Testis (tissue), 2 donors: ENCODE measurements around the gene TGFBR3.

ENCODE experiments used
- POLR2A ChIP-seq: fragments of 450-650 bp; IDR thresholded peaks from one replicate; pipeline ENCODE4 v1.6.1; 2017; ENCODE audit warnings: antibody characterized with exemption, mild to moderate bottlenecking, moderate library complexity
- TF ChIP-seq, protein P1 (sequence below), 3 experiments: fragments of 450-650 bp in 2 of 3; fragments of 200-600 bp in 1 of 3; sonication (generic) in 1 of 3; IDR thresholded peaks; one replicate each; pipeline ENCODE4 v1.5.1; 2016 to 2019; ENCODE audit warnings: antibody characterized with exemption in 3 of 3, mild to moderate bottlenecking in 2 of 3, moderate library complexity in 1 of 3

DNA sequence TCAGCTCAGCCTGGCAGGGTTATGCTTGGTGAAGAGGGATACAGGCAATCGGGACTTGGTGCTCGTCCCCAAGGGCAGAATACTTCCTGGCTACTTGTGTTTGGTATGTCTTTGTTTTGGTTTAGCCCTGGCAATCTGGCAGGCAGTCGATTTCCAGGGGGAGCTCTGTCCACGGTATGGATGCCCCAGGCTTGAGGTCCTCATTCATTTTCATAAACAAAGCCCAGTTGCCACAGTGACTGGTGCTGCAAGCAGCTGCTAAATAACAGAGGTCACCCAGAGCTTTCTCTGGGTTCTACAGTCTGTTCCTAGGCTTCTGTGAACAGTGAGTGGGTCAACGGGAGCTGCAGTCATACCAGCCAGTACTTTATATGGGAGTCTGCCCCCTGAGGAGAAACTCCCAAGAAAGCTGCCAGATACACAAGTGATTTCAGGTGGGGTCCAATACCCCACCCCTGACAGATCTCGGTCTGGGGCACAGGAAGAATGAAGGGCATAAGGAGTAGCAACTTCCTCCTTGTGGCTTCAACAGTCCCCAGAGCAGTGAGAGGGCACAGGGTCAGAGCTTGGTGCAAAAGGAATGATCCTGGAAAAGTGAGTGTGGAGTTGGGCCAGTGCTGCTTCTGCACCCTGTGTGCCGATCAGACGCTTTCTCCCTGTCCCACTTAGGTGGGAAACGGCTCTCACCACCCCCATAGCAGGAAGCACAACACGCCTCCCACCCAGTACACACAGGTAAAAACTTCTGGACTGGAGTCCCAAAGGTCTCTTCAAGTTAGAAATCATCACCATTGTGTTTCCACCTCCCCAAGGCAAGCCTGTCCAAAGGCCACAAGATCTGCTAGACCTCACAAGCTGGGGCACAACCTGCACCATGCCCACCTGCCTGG lies 55.5 kb downstream of the TGFBR3 start:
- TF ChIP-seq, protein P1, sequence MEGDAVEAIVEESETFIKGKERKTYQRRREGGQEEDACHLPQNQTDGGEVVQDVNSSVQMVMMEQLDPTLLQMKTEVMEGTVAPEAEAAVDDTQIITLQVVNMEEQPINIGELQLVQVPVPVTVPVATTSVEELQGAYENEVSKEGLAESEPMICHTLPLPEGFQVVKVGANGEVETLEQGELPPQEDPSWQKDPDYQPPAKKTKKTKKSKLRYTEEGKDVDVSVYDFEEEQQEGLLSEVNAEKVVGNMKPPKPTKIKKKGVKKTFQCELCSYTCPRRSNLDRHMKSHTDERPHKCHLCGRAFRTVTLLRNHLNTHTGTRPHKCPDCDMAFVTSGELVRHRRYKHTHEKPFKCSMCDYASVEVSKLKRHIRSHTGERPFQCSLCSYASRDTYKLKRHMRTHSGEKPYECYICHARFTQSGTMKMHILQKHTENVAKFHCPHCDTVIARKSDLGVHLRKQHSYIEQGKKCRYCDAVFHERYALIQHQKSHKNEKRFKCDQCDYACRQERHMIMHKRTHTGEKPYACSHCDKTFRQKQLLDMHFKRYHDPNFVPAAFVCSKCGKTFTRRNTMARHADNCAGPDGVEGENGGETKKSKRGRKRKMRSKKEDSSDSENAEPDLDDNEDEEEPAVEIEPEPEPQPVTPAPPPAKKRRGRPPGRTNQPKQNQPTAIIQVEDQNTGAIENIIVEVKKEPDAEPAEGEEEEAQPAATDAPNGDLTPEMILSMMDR (IDR thresholded peaks at IDR 0.05): no peak
- no peak for TF ChIP-seq POLR2A
